Transverse colon (tissue), 4 donors: ENCODE measurements around the gene GREB1L. TPM values are rescaled to one million over a fixed set of nuclear protein-coding genes. Genes with fewer than 3 reads are reported as not detected.

Experiments used
- DNase-seq: peaks from one replicate; pipeline ENCODE4 v3.0.0-alpha.2; 2019
- H3K27ac ChIP-seq, 4 donors: fragments of 200-600 bp; sonication (generic); 2 replicates each; pipeline ENCODE4 v1.5.1; 2016 to 2018; ENCODE audit warnings: inconsistent platforms in 4 of 4
- H3K27me3 ChIP-seq: fragments of 200-600 bp; sonication (generic); 2 replicates; pipeline ENCODE4 v1.5.1; 2017; ENCODE audit warnings: inconsistent platforms
- H3K36me3 ChIP-seq, 4 donors: fragments of 200-600 bp; sonication (generic); 2 replicates each; pipeline ENCODE4 v1.5.1; 2017 to 2019; ENCODE audit warnings: inconsistent platforms in 4 of 4
- H3K4me1 ChIP-seq, 4 donors: fragments of 200-600 bp; sonication (generic); 2 replicates each; pipeline ENCODE4 v1.5.1; 2017 to 2020; ENCODE audit warnings: inconsistent platforms in 4 of 4
- H3K4me3 ChIP-seq, 4 donors: fragments of 200-600 bp; sonication (generic); 1 replicate in 1 of 4; 2 replicates in 3 of 4; pipeline versions ENCODE4 v1.5.1 to v1.6.1; 2017 to 2019; ENCODE audit warnings: inconsistent platforms in 4 of 4
- H3K9me3 ChIP-seq, 2 donors: fragments of 200-600 bp; sonication (generic); 2 replicates each; pipeline ENCODE4 v1.5.1; 2017 to 2019; ENCODE audit warnings: inconsistent platforms in 2 of 2
- EP300 ChIP-seq: sonication (generic); formaldehyde crosslinking; IDR thresholded peaks from one replicate; pipeline ENCODE4 v1.6.1; 2017; ENCODE audit warnings: antibody characterized with exemption, low read depth
- POLR2A ChIP-seq: fragments of 450-650 bp; IDR thresholded peaks from one replicate; pipeline ENCODE4 v1.6.1; 2016; ENCODE audit warnings: antibody characterized with exemption, mild to moderate bottlenecking, moderate library complexity
- POLR2AphosphoS5 ChIP-seq, 3 donors: sonication (generic); formaldehyde crosslinking; IDR thresholded peaks; one replicate each; pipeline ENCODE4 v1.6.1; 2016; ENCODE audit warnings: antibody characterized with exemption in 3 of 3
- WGBS, 2 donors: methylation state at CpG; one replicate each; pipeline ENCODE4 v1.1.5; 2018; ENCODE audit warnings: low coverage in 1 of 2; 5-methylcytosine and 5-hydroxymethylcytosine counted together
- in situ Hi-C, 4 donors: fragments of 200-750 bp; cut with MboI; loops; one replicate each; pipeline versions ENCODE4 v1.15.0 to v1.15.1; 2017; ENCODE audit warnings: low sequenced_read_pairs in 3 of 4, low pct_ligation_motif_present in 1 of 4, low pct_unique_long_range_greater_than_20kb in 1 of 4
- intact Hi-C: fragments of 100-400 bp; cut with DNase I; formaldehyde crosslinking; loops from one replicate; pipeline ENCODE4 v1.15.1; 2023; ENCODE audit warnings: low total_unique reads
- total RNA-seq, 4 donors: library from RNA; depleted of rRNA; stranded (reverse); fragments of >200 nt; gene quantifications; one replicate each; pipeline ENCODE4 v1.1.0, GENCODE V29; 2016
- TF ChIP-seq, protein P1 (sequence below), 5 experiments: fragments of 200-600 bp in 3 of 5; fragments of 450-650 bp in 2 of 5; sonication (generic) in 3 of 5; IDR thresholded peaks; 1 replicate in 2 of 5; 2 replicates in 3 of 5; pipeline ENCODE4 v1.5.1; 2016 to 2017; ENCODE audit warnings: antibody characterized with exemption in 5 of 5, inconsistent platforms in 3 of 5, mild to moderate bottlenecking in 2 of 5, moderate library complexity in 1 of 5

The GREB1L gene
- total RNA-seq = 1 to 10 TPM in 2 of 4 donors, not detected in 2; 1.1 to 1.5 TPM

DNA sequence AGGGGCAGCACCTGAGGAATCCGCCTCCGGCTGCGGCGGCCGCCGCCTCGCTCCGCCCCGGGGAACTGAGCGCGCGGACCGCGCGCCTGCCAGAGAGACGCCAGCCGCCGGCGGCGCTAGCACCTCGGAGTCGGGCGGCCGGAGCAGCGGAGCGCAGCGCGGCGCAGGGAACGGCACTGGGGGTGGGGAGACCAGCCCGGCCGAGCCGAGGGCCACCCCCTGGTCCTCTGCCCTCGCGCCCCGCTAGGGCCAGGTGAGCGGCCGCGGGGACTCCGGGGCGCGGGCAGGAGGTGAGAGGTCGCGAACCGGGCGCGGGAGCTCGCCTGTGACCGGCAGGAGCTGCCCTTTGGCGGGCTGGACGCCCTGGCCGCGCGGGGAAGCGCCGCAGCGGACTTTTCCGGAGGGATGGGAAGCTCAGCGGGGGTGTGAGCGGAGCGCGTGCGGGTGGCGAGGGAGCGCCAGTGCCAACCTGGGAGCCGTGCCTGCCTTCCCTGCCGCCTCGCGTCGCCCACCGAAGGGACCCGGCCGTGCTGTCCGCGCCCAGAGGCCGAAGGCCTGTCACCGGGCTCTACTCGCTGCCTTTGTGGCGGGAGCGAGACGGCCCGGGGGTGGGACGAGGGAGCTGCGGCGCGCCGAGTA is at the start of gene GREB1L:
Gene GREB1L (plus strand): TSS at position 92 of the 639 bp plus-strand sequence. CDS start 141,287 bp downstream, outside the sequence.
- in situ Hi-C loops (no loop called here), intact Hi-C loops (no loop called here)
- Histone ChIP-seq H3K27me3 (peaks cover 68% of the 10 kb centered on the region), H3K36me3 (no peaks in the 10 kb centered on the region), H3K9me3 (no peaks in the 10 kb centered on the region), H3K4me3 (peak within 1 kb of the TSS; percentile 39 to 68 (median 48)), H3K27ac (no peak within 1 kb of the TSS), H3K4me1 (peaks cover 6 to 24% (median 15%) of the 10 kb centered on the region in 4 donors)
- peak; percentile 48 for DNase-seq
- TF ChIP-seq, protein P1, sequence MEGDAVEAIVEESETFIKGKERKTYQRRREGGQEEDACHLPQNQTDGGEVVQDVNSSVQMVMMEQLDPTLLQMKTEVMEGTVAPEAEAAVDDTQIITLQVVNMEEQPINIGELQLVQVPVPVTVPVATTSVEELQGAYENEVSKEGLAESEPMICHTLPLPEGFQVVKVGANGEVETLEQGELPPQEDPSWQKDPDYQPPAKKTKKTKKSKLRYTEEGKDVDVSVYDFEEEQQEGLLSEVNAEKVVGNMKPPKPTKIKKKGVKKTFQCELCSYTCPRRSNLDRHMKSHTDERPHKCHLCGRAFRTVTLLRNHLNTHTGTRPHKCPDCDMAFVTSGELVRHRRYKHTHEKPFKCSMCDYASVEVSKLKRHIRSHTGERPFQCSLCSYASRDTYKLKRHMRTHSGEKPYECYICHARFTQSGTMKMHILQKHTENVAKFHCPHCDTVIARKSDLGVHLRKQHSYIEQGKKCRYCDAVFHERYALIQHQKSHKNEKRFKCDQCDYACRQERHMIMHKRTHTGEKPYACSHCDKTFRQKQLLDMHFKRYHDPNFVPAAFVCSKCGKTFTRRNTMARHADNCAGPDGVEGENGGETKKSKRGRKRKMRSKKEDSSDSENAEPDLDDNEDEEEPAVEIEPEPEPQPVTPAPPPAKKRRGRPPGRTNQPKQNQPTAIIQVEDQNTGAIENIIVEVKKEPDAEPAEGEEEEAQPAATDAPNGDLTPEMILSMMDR (IDR thresholded peaks at IDR 0.05) = no peak
- TF ChIP-seq POLR2A (no peak), EP300 (no peak), POLR2AphosphoS5 (IDR thresholded peaks at IDR 0.05) (no peak)
- 3% methylated on average over 39 of the region's 87 CpGs; no CpG with 5 or more reads in 1 of the 2 donors for WGBS, 2 donors

DNA sequence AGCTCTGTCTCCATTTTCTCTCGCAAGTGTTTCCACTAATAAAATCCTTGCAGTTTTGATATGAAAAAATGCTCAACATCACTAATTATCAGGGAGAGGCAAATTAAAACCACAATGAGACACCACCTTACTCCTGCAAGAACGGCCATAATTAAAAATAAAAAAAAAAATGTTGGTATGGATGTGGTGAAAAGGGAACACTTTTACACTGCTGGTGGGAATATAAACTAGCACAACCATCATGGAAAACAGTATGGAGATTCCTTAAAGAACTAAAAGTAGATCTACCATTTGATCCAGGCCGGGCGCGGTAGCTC is 49.8 kb upstream of the GREB1L start:
- in situ Hi-C loops (loop anchor here in 3 of 4 donors (5.0 to 25.0 kb wide), 7 partner anchors 95 to 770 kb away; no protein-coding TSS in a partner anchor), intact Hi-C loops (no loop called here)
- H3K27ac ChIP-seq = no peak overlapping the region
- WGBS, 2 donors = 88 to 90% methylated on average over 2 to 5 of the region's 5 CpGs
- peaks cover 9% of the 10 kb centered on the region for H3K27me3 ChIP-seq
- no peak overlapping the region for H3K4me3 ChIP-seq
- TF ChIP-seq POLR2AphosphoS5 (IDR thresholded peaks at IDR 0.05) (no peak), EP300 (no peak), POLR2A (no peak)
- H3K9me3 ChIP-seq = no peaks in the 10 kb centered on the region
- H3K4me1 ChIP-seq = no peaks in the 10 kb centered on the region
- no peaks in the 10 kb centered on the region for H3K36me3 ChIP-seq
- DNase-seq = no peak

DNA sequence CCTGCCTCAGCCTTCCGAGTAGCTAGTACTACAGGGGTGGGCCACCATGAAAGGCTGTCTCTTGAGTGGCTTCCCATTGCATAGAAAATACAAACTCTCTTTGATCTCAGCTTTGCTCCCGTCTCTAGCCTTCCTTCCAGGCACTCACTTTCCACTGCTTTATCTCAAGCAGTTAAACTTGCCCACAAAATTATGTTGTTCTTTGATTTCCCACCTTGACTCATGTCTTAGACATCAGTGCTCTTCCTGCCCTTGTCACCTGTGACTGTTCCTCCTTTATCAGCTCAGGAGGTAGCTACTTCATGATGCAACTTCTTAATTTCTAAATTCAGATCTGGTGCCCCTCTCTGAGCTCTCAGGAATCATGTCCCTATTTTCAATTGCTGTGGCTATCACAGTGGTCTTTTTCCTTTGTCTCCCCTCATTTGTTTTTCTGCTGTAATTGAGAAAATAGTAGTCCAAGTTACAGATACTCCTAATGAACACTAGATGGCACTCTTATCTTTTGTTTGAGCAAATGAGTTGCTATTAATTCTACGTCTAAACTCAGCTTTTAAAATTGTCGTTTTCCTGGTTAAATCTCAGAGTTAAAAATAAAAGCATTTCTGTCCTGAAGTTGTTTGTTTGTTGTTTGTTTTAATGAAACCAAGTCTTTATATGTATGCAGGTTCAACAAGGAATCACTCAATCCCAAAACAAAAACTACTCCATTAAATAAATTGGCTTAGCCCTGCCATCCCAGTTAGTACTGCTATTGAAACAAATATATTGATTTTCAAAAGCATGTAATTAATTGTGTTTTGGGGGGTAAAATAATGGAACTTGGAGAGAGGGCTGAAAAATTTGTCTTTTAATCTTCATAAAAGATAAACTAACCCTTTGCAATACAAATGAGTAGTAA is 46.9 kb upstream of the GREB1L start:
- DNase-seq = no peak
- in situ Hi-C loops = loop anchor here in 3 of 4 donors (5.0 to 25.0 kb wide), 7 partner anchors 92 to 767 kb away; no protein-coding TSS in a partner anchor
- H3K27me3 ChIP-seq = peaks cover 34% of the 10 kb centered on the region
- no peak overlapping the region for H3K27ac ChIP-seq
- TF ChIP-seq POLR2A = no peak
- TF ChIP-seq POLR2AphosphoS5 (IDR thresholded peaks at IDR 0.05) = no peak
- TF ChIP-seq, protein P1 (IDR thresholded peaks at IDR 0.05) = peak; percentile 66 to 72 (median 69)
- no peak for TF ChIP-seq EP300
- no peaks in the 10 kb centered on the region for H3K4me1 ChIP-seq
- no peaks in the 10 kb centered on the region for H3K36me3 ChIP-seq
- H3K9me3 ChIP-seq = no peaks in the 10 kb centered on the region
- intact Hi-C loops = loop anchor here (5.0 kb wide), 1 partner anchor 247 kb away; no protein-coding TSS in a partner anchor
- 17 to 20% methylated on average over 2 to 4 of the region's 4 CpGs for WGBS, 2 donors
- no peak overlapping the region for H3K4me3 ChIP-seq

DNA sequence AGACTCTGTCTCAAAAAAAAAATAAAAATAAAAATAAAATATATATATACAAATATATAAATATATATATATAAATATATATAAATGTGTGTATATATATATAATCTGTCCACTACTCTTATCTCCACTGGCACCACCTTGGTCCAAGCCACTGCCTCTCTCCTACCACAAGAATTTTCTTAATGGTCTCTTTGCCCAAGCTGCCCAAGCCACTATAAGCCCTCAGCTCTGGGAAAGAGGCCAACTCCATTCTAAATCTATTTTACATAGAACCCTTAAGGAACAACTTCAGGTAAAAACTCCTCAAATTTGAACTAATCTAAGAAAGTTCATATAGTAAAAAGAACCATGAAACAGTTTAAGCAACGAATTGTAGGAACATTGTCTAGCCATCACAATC is 45.6 kb upstream of the GREB1L start:
- in situ Hi-C loops = loop anchor here in 3 of 4 donors (10.0 to 25.0 kb wide), 6 partner anchors 91 to 766 kb away; no protein-coding TSS in a partner anchor
- no peak overlapping the region for H3K4me3 ChIP-seq
- no peak overlapping the region for H3K27ac ChIP-seq
- WGBS, 2 donors = 60 to 88% methylated on average over 1 of the region's 1 CpG
- peaks cover 36% of the 10 kb centered on the region for H3K27me3 ChIP-seq
- H3K36me3 ChIP-seq = no peaks in the 10 kb centered on the region
- H3K9me3 ChIP-seq = no peaks in the 10 kb centered on the region
- no peak for DNase-seq
- intact Hi-C loops = loop anchor here (5.0 kb wide), 1 partner anchor 246 kb away; no protein-coding TSS in a partner anchor
- no peaks in the 10 kb centered on the region for H3K4me1 ChIP-seq
- TF ChIP-seq EP300 (no peak), POLR2A (no peak), POLR2AphosphoS5 (IDR thresholded peaks at IDR 0.05) (no peak)
- TF ChIP-seq, protein P1 (IDR thresholded peaks at IDR 0.05) = no peak
